ENCODE measurements around the gene RALB. TPM values are rescaled to one million over a fixed set of nuclear protein-coding genes. Genes with fewer than 3 reads are reported as not detected.

The RALB gene
- total RNA-seq, 4 donors from 2014 or later = 20.1 to 45.0 (median 30.4) TPM

GRCh38 chr2:120224735-120225548 lies 27.7 kb upstream of the RALB start:
- H3K4me1 ChIP-seq = peaks cover 28 to 32% of the 10 kb centered on the region in 2 donors
- no peak for DNase-seq

GRCh38 chr2:120225549-120226065 lies 27.0 kb upstream of the RALB start:
- in situ Hi-C loops (cut with MboI; ENCODE audit: low sequenced_read_pairs in 4 of 4) (no loop called here), intact Hi-C loops (cut with DNase I; ENCODE audit: low total_unique reads) (loop anchor here (10.0 kb wide), 1 partner anchor 209 kb away; no protein-coding TSS in a partner anchor)
- H3K4me3 ChIP-seq = no peak overlapping the region
- ATAC-seq (no peak), DNase-seq (peak in 1 of 2 donors; percentile 9)
- no peaks in the 10 kb centered on the region for H3K9me3 ChIP-seq
- H3K27ac ChIP-seq = no peak overlapping the region
- H3K36me3 ChIP-seq = no peaks in the 10 kb centered on the region
- peaks cover 28 to 31% of the 10 kb centered on the region in 2 donors for H3K4me1 ChIP-seq
- H3K27me3 ChIP-seq = no peaks in the 10 kb centered on the region
- TF ChIP-seq POLR2A (IDR thresholded peaks at IDR 0.05) = no peak
- no peak for TF ChIP-seq CTCF (IDR thresholded peaks at IDR 0.05 in 4 of 5, conservative IDR thresholded peaks at IDR 0.05 in 1 of 5)

More at GRCh38 chr2:120224735-120225548, 27.7 kb upstream of the RALB start:
- in situ Hi-C loops (cut with MboI; ENCODE audit: low sequenced_read_pairs in 4 of 4) = no loop called here
- intact Hi-C loops (cut with DNase I; ENCODE audit: low total_unique reads) = loop anchor here (5.0 to 10.0 kb wide), 3 partner anchors 87 to 468 kb away; partner anchors contain the start of gene PTPN4
- Histone ChIP-seq H3K36me3 (peaks cover 0 to 4% of the 10 kb centered on the region in 2 donors), H3K27me3 (no peaks in the 10 kb centered on the region), H3K27ac (no peak overlapping the region), H3K9me3 (no peaks in the 10 kb centered on the region), H3K4me3 (no peak overlapping the region)
- TF ChIP-seq POLR2A (IDR thresholded peaks at IDR 0.05) (no peak), CTCF (IDR thresholded peaks at IDR 0.05 in 4 of 5, conservative IDR thresholded peaks at IDR 0.05 in 1 of 5) (no peak)
- no peak for ATAC-seq

- in situ Hi-C loops (cut with MboI; ENCODE audit: low sequenced_read_pairs in 4 of 4) = no loop called here
- peak in 1 of 2 donors; percentile 4 for DNase-seq
- no peaks in the 10 kb centered on the region for H3K9me3 ChIP-seq
- H3K27me3 ChIP-seq = no peaks in the 10 kb centered on the region
- no peak overlapping the region for H3K4me3 ChIP-seq
- intact Hi-C loops (cut with DNase I; ENCODE audit: low total_unique reads) = loop anchor here (10.0 kb wide), 1 partner anchor 208 kb away; no protein-coding TSS in a partner anchor
- peaks cover 22 to 30% of the 10 kb centered on the region in 2 donors for H3K4me1 ChIP-seq
- no peak for TF ChIP-seq POLR2A (IDR thresholded peaks at IDR 0.05)
- no peak for TF ChIP-seq CTCF (IDR thresholded peaks at IDR 0.05 in 4 of 5, conservative IDR thresholded peaks at IDR 0.05 in 1 of 5)
- no peak for ATAC-seq
- H3K36me3 ChIP-seq = no peaks in the 10 kb centered on the region
- no peak overlapping the region for H3K27ac ChIP-seq
Measured at GRCh38 chr2:120226316-120226715, 26.3 kb upstream of the RALB start.

GRCh38 chr2:120227111-120227991 lies 25.3 kb upstream of the RALB start:
- ATAC-seq (no peak), DNase-seq (peak in 1 of 2 donors; percentile 7)
- TF ChIP-seq POLR2A (IDR thresholded peaks at IDR 0.05) (no peak), CTCF (IDR thresholded peaks at IDR 0.05 in 4 of 5, conservative IDR thresholded peaks at IDR 0.05 in 1 of 5) (no peak)
- in situ Hi-C loops (cut with MboI; ENCODE audit: low sequenced_read_pairs in 4 of 4) (no loop called here), intact Hi-C loops (cut with DNase I; ENCODE audit: low total_unique reads) (loop anchor here (10.0 kb wide), 1 partner anchor 207 kb away; no protein-coding TSS in a partner anchor)
- no peaks in the 10 kb centered on the region for H3K9me3 ChIP-seq
- no peaks in the 10 kb centered on the region for H3K36me3 ChIP-seq
- H3K4me3 ChIP-seq = no peak overlapping the region
- H3K27ac ChIP-seq = no peak overlapping the region
- peaks cover 11 to 19% of the 10 kb centered on the region in 2 donors for H3K4me1 ChIP-seq
- no peaks in the 10 kb centered on the region for H3K27me3 ChIP-seq
